Measurements from ENCODE around the gene NIM1K.
A peak's percentile ranks its signal among the peaks of the same experiment; 100 is the strongest.
"Not testable (repeated sequence)": the region's sequence is repeated elsewhere in the genome, so short reads cannot be mapped to it uniquely, and the experiment has no call there.

NIM1K gene

GRCh38 chr5:43230707-43231106 is 38.7 kb downstream of the NIM1K start:
- no peak for DNase-seq (ENCODE audit: low spot score)

- no peak for DNase-seq (ENCODE audit: low spot score)
Observed at GRCh38 chr5:43231977-43232376, 40.0 kb downstream of the NIM1K start.

- DNase-seq (ENCODE audit: low spot score) = no peak
Observed at GRCh38 chr5:43232943-43233833, 41.2 kb downstream of the NIM1K start.

GRCh38 chr5:43233946-43234345 is 41.9 kb downstream of the NIM1K start:
- no peak for DNase-seq (ENCODE audit: low spot score)

- no peak for DNase-seq (ENCODE audit: low spot score)
Observed at GRCh38 chr5:43236653-43237355, 44.8 kb downstream of the NIM1K start.

GRCh38 chr5:43242196-43242595 is 50.2 kb downstream of the NIM1K start:
- no peak for DNase-seq (ENCODE audit: low spot score)

- DNase-seq (ENCODE audit: low spot score) = no peak
Observed at GRCh38 chr5:43243270-43243669, 51.2 kb downstream of the NIM1K start.

GRCh38 chr5:43244823-43245565 is 53.0 kb downstream of the NIM1K start:
- no peak for DNase-seq (ENCODE audit: low spot score)

GRCh38 chr5:43245724-43246385 is 53.8 kb downstream of the NIM1K start:
- DNase-seq (ENCODE audit: low spot score) = no peak

GRCh38 chr5:43251754-43252153 is 59.7 kb downstream of the NIM1K start:
- DNase-seq (ENCODE audit: low spot score) = no peak

- DNase-seq (ENCODE audit: low spot score) = no peak
Observed at GRCh38 chr5:43255704-43256103, 63.7 kb downstream of the NIM1K start.

- no peak for DNase-seq (ENCODE audit: low spot score)
Observed at GRCh38 chr5:43256261-43256966, 64.4 kb downstream of the NIM1K start.

- no peak for DNase-seq (ENCODE audit: low spot score)
Observed at GRCh38 chr5:43258116-43258515, 66.1 kb downstream of the NIM1K start.

- DNase-seq (ENCODE audit: low spot score) = not testable (repeated sequence)
Observed at GRCh38 chr5:43262269-43262668, 70.2 kb downstream of the NIM1K start.

- no peak for DNase-seq (ENCODE audit: low spot score)
Observed at GRCh38 chr5:43268188-43268820, 76.3 kb downstream of the NIM1K start.

- DNase-seq (ENCODE audit: low spot score) = no peak
Observed at GRCh38 chr5:43270645-43271044, 78.6 kb downstream of the NIM1K start.

- DNase-seq (ENCODE audit: low spot score) = no peak
Observed at GRCh38 chr5:43273552-43273951, 81.5 kb downstream of the NIM1K start.

- DNase-seq (ENCODE audit: low spot score) = peak; percentile 24
Observed at GRCh38 chr5:43274435-43275114, 82.5 kb downstream of the NIM1K start.

GRCh38 chr5:43275391-43275790 is 83.4 kb downstream of the NIM1K start:
- DNase-seq (ENCODE audit: low spot score) = no peak

GRCh38 chr5:43279548-43280274 is 87.7 kb downstream of the NIM1K start:
- DNase-seq (ENCODE audit: low spot score) = no peak
